22Rv1 (cell line): ENCODE measurements around the gene SLC13A3.

Experiments used
- H3K27ac ChIP-seq: fragments of 450-650 bp; 2 replicates; pipeline ENCODE4 v1.5.1; 2017
- CTCF ChIP-seq: fragments of 450-650 bp; IDR thresholded peaks from 2 replicates; pipeline ENCODE4 v1.5.1; 2017; ENCODE audit warnings: mild to moderate bottlenecking
- ZFX ChIP-seq: fragments of 450-650 bp; IDR thresholded peaks from 2 replicates; pipeline ENCODE4 v1.6.1; 2017; ENCODE audit warnings: antibody characterized with exemption, borderline replicate concordance

Gene SLC13A3

GRCh38 chr20:46588532-46589511 is 62.4 kb downstream of the SLC13A3 start:
- H3K27ac ChIP-seq: no peak overlapping the region
- TF ChIP-seq CTCF (no peak), ZFX (no peak)

- no peak for TF ChIP-seq CTCF
- H3K27ac ChIP-seq: no peak overlapping the region
These were observed 63.3 kb downstream of the SLC13A3 start for GRCh38 chr20:46587986-46588385.

GRCh38 chr20:46586724-46587123 is 64.5 kb downstream of the SLC13A3 start:
- TF ChIP-seq ZFX (no peak), CTCF (no peak)
- H3K27ac ChIP-seq: no peak overlapping the region

GRCh38 chr20:46584508-46584907 is 66.8 kb downstream of the SLC13A3 start:
- TF ChIP-seq ZFX (no peak), CTCF (no peak)
- no peak overlapping the region for H3K27ac ChIP-seq

GRCh38 chr20:46583411-46584214 is 67.6 kb downstream of the SLC13A3 start:
- TF ChIP-seq CTCF (no peak), ZFX (no peak)
- no peak overlapping the region for H3K27ac ChIP-seq

- H3K27ac ChIP-seq: no peak overlapping the region
- TF ChIP-seq ZFX (no peak), CTCF (no peak)
These were observed 68.6 kb downstream of the SLC13A3 start for GRCh38 chr20:46582648-46583047.
